AG09319 (cell line): ENCODE data around the gene VSIG8.

Experiments used
- DNase-seq: peaks from one replicate; pipeline ENCODE4 v3.0.0-alpha.2; 2010; ENCODE audit warnings: low read depth; ENCODE audit errors: extremely low read depth
- TF ChIP-seq, protein P1 (sequence below): IDR thresholded peaks from 2 replicates; pipeline ENCODE4 v1.5.1; 2011; ENCODE audit warnings: low read depth, mild to moderate bottlenecking, inconsistent platforms, low read length, moderate library complexity

VSIG8 gene

DNA sequence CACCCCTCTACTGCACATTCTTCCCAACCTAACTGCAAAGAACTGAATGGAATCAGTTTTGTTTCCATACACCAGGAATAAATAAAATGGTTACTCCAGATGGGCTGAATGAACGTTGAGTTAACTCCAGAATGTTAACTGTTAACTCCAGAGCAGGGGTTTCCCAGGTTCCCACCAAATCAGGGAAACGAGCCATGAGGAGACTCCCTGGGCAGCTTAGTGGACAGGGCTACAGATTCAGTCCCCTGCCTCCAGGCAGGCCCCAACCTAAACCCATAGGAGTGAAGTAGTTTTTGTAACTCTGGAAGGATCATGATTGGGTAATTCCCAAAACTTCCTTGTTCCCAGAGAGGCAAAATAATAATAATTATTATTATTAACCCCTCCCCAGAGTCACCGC lies 14.1 kb downstream of the VSIG8 start:
- DNase-seq, result no peak
- TF ChIP-seq, protein P1, sequence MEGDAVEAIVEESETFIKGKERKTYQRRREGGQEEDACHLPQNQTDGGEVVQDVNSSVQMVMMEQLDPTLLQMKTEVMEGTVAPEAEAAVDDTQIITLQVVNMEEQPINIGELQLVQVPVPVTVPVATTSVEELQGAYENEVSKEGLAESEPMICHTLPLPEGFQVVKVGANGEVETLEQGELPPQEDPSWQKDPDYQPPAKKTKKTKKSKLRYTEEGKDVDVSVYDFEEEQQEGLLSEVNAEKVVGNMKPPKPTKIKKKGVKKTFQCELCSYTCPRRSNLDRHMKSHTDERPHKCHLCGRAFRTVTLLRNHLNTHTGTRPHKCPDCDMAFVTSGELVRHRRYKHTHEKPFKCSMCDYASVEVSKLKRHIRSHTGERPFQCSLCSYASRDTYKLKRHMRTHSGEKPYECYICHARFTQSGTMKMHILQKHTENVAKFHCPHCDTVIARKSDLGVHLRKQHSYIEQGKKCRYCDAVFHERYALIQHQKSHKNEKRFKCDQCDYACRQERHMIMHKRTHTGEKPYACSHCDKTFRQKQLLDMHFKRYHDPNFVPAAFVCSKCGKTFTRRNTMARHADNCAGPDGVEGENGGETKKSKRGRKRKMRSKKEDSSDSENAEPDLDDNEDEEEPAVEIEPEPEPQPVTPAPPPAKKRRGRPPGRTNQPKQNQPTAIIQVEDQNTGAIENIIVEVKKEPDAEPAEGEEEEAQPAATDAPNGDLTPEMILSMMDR, result no peak

- TF ChIP-seq, protein P1, result no peak
- DNase-seq, result no peak
Observed at GRCh38 chr1:159847231-159847630, 15.2 kb downstream of the VSIG8 start.

DNA sequence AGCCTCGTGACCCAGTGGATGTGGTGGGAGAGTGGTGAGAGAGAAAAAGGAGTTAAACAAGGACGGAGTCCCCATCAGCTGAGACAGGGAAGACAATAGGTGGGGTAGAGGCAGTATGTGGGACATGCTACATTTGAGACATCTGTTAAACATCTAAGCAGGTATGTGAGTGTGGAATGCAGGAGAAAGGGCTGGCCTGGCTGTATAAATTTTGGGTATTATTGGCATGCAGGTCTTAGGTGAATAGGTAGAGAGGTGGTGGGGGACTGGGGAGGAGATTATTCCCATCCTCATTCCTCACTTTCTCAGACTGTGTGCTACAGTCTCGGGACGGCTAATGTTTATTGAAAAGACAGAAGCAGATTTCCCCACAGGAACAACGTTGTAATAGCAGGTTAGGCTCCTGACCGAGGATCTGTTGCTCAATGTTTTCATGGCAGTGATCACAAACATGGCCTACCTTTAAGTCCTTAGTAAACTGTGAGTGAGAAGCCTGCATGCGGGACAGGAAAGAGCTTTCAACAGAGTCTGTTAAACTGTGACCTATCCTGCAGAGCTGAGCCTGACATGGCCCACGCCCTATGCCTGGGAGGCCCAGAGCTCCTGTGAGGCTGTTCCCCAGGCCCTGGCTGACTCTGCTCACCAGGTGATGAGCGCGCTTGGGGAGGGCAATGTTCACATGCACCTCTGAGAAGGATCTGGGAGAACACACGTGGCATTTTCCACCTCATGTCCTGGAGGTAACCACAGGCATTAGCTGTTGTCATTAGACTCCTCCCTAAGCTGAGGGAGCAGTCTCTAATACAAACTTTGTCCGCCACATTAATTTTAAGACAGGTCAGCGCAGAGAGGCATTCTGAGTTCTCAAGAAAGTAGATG lies 16.5 kb downstream of the VSIG8 start:
- no peak for DNase-seq

GRCh38 chr1:159843459-159843858 lies 19.0 kb downstream of the VSIG8 start:
- DNase-seq, result no peak
- TF ChIP-seq, protein P1, result no peak

More for the DNA sequence above, 16.5 kb downstream of the VSIG8 start:
- TF ChIP-seq, protein P1, result no peak

DNA sequence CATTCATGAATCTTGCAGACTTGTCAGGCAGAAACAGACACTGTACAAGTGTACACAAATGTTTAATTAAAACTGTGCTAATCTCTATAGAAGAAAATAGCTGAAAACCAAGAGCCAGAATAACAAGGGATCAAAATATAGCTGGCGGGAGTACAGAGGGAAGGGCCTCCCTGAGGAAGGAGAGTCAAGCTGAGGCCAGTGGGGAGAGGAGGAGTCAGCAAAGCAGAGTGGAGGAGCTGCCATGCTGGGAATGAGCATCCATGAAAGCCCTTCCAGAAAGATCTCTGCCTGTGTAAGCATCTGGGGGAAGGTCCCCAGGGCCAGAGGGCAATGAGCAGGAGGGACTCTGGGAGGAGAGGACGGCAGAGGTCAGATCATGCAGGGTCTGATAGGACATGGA lies 20.7 kb downstream of the VSIG8 start:
- TF ChIP-seq, protein P1, result no peak
- DNase-seq, result no peak

DNA sequence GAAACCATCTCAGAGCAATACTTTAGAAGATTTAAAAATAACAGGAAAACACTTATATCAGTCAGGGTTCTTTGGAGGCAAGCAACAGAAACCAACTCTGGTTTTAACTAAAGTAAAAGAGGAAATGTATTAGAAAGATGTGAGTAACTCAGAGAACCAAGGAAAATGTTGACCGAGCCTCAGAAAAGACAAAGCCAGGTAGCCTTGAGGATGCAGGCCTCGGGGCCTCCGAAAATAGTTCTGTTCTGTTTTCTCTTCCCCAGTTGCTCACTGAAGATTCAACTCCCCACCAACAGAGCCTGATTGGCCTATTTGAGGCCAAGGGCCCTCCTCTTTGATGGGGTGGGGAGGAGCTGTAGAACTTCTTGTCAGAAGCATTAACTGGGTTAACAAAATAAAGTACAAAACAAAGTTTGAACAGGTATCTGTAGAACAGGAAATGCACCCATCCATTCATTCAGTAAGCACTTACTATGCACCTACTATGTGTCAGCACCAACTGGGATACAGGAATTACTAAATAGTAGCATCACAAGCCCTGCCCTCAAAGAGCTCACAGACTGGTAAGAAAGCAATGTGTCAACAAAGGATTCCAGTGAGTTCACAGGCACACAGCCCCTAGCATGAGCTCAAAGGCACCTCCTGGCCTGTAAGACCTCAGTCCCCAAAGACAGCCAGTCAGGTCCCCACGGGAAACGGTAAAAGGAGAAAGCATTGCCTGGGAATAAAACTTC lies 23.2 kb downstream of the VSIG8 start:
- TF ChIP-seq, protein P1, result no peak
- no peak for DNase-seq

GRCh38 chr1:159838715-159839114 lies 23.7 kb downstream of the VSIG8 start:
- TF ChIP-seq, protein P1, result no peak
- no peak for DNase-seq
